Liver (tissue), 9 donors: Measurements from ENCODE around the gene LTK. TPM values are rescaled to one million over a fixed set of nuclear protein-coding genes. Genes with fewer than 3 reads are reported as not detected.

Experiments used
- DNase-seq: peaks from one replicate; pipeline ENCODE4 v3.0.0-alpha.2; 2017; ENCODE audit warnings: low spot score
- H3K27ac ChIP-seq, 2 donors: one replicate each; pipeline ENCODE4 v1.7.0; 2013; ENCODE audit warnings: inconsistent platforms in 2 of 2, low read length in 2 of 2, control low read depth in 1 of 2, low read depth in 1 of 2, mild to moderate bottlenecking in 1 of 2
- H3K27me3 ChIP-seq, 4 donors: one replicate each; pipeline versions ENCODE4 v1.6.1 to v1.7.0; 2013; ENCODE audit warnings: low read length in 3 of 4, inconsistent platforms in 1 of 4, mild to moderate bottlenecking in 1 of 4, moderate library complexity in 1 of 4; ENCODE audit not compliant: control insufficient read depth in 4 of 4, insufficient read depth in 4 of 4
- H3K36me3 ChIP-seq, 4 donors: one replicate each; pipeline versions ENCODE4 v1.6.1 to v1.7.0; 2013; ENCODE audit warnings: low read length in 3 of 4, mild to moderate bottlenecking in 3 of 4, low read depth in 1 of 4, moderate library complexity in 1 of 4; ENCODE audit not compliant: control insufficient read depth in 4 of 4, insufficient read depth in 3 of 4
- H3K4me1 ChIP-seq, 4 donors: one replicate each; pipeline versions ENCODE4 v1.6.1 to v1.7.0; 2013; ENCODE audit warnings: low read length in 3 of 4, mild to moderate bottlenecking in 3 of 4, moderate library complexity in 1 of 4; ENCODE audit not compliant: control insufficient read depth in 4 of 4, insufficient read depth in 4 of 4
- H3K4me3 ChIP-seq, 3 donors: one replicate each; pipeline versions ENCODE4 v1.6.1 to v1.7.0; 2013; ENCODE audit warnings: low read length in 3 of 3, control low read depth in 1 of 3, low read depth in 1 of 3, mild to moderate bottlenecking in 1 of 3
- H3K9ac ChIP-seq, 2 donors: one replicate each; pipeline ENCODE4 v1.7.0; 2013; ENCODE audit warnings: low read length in 2 of 2, mild to moderate bottlenecking in 2 of 2, moderate library complexity in 2 of 2, control low read depth in 1 of 2, low read depth in 1 of 2
- H3K9me3 ChIP-seq, 4 donors: one replicate each; pipeline versions ENCODE4 v1.6.1 to v1.7.0; 2013; ENCODE audit warnings: low read length in 3 of 4; ENCODE audit not compliant: control insufficient read depth in 4 of 4
- ATF3 ChIP-seq: IDR thresholded peaks from 2 replicates; pipeline ENCODE4 v1.6.1; 2016; ENCODE audit warnings: antibody characterized with exemption
- CTCF ChIP-seq: fragments of 150-350 bp; IDR thresholded peaks from 2 replicates; pipeline ENCODE4 v1.5.1; 2017; ENCODE audit warnings: improper control_type of control experiment, low read depth, low read length; ENCODE audit not compliant: missing input control
- EGR1 ChIP-seq, 2 donors: IDR thresholded peaks; 2 replicates each; pipeline ENCODE4 v1.6.1; 2016 to 2018; ENCODE audit warnings: antibody characterized with exemption in 2 of 2, low read depth in 2 of 2
- FOXA1 ChIP-seq: IDR thresholded peaks from 2 replicates; pipeline ENCODE4 v1.6.1; 2016; ENCODE audit warnings: antibody characterized with exemption
- FOXA2 ChIP-seq: IDR thresholded peaks from 2 replicates; pipeline ENCODE4 v1.6.1; 2016; ENCODE audit warnings: antibody characterized with exemption
- GABPA ChIP-seq, 2 donors: IDR thresholded peaks in 1 of 2; conservative IDR thresholded peaks in 1 of 2; 2 replicates each; pipeline ENCODE4 v1.6.1; 2016; ENCODE audit warnings: antibody characterized with exemption in 2 of 2, mild to moderate bottlenecking in 1 of 2, moderate library complexity in 1 of 2
- HNF4A ChIP-seq, 2 donors: conservative IDR thresholded peaks; 2 replicates each; pipeline ENCODE4 v1.6.1; 2016; ENCODE audit warnings: antibody characterized with exemption in 2 of 2, mild to moderate bottlenecking in 2 of 2
- HNF4G ChIP-seq: IDR thresholded peaks from 2 replicates; pipeline ENCODE4 v1.6.1; 2016; ENCODE audit warnings: antibody characterized with exemption
- JUND ChIP-seq, 2 donors: IDR thresholded peaks; 2 replicates each; pipeline ENCODE4 v1.6.1; 2016; ENCODE audit warnings: antibody characterized with exemption in 2 of 2
- MAX ChIP-seq: IDR thresholded peaks from 2 replicates; pipeline ENCODE4 v1.6.1; 2016; ENCODE audit warnings: antibody characterized with exemption
- NR2F2 ChIP-seq: IDR thresholded peaks from 2 replicates; pipeline ENCODE4 v1.6.1; 2016; ENCODE audit warnings: antibody characterized with exemption
- RAD21 ChIP-seq, 2 donors: IDR thresholded peaks; 2 replicates each; pipeline ENCODE4 v1.6.1; 2016; ENCODE audit warnings: antibody characterized with exemption in 2 of 2, mild to moderate bottlenecking in 2 of 2
- RXRA ChIP-seq, 2 donors: IDR thresholded peaks; 2 replicates each; pipeline ENCODE4 v1.6.1; 2017 to 2018; ENCODE audit warnings: antibody characterized with exemption in 2 of 2, mild to moderate bottlenecking in 1 of 2
- SP1 ChIP-seq: IDR thresholded peaks from 2 replicates; pipeline ENCODE4 v1.6.1; 2018; ENCODE audit warnings: antibody characterized with exemption, mild to moderate bottlenecking
- TAF1 ChIP-seq: conservative IDR thresholded peaks from 2 replicates; pipeline ENCODE4 v1.6.1; 2016; ENCODE audit warnings: antibody characterized with exemption, mild to moderate bottlenecking
- YY1 ChIP-seq: IDR thresholded peaks from 2 replicates; pipeline ENCODE4 v1.6.1; 2016; ENCODE audit warnings: antibody characterized with exemption, mild to moderate bottlenecking
- ZBTB33 ChIP-seq: IDR thresholded peaks from 2 replicates; pipeline ENCODE4 v1.6.1; 2016; ENCODE audit warnings: antibody characterized with exemption
- WGBS: extraction: QIAGEN DNeasy Blood & Tissue Kit; methylation state at CpG from one replicate; pipeline ENCODE4 v1.1.7; 2013; 5-methylcytosine and 5-hydroxymethylcytosine counted together
- polyA plus RNA-seq, 2 donors: library from polyadenylated mRNA; stranded (reverse) in 1 of 2; unstranded in 1 of 2; fragments of 200-250 nt in 1 of 2; fragments of >200 nt in 1 of 2; fragmentation: Nextera tagmentation in 1 of 2; extraction: Ambion mirVana in 1 of 2; gene quantifications; one replicate each; pipeline versions ENCODE4 v1.2.1 to v1.2.3, GENCODE V29; 2013 to 2015
- total RNA-seq, 2 donors: library from RNA; depleted of rRNA; stranded (reverse); fragments of >200 nt; gene quantifications; one replicate each; pipeline ENCODE4 v1.2.3, GENCODE V29; 2014
- TF ChIP-seq, protein P1 (sequence below): IDR thresholded peaks from 2 replicates; pipeline ENCODE4 v1.6.1; 2016; ENCODE audit warnings: antibody characterized with exemption, mild to moderate bottlenecking
- donor health status: healthy.
- donor health status: healthy.
- donor health status: healthy.
- donor health status: healthy.
- donor health status: healthy.

LTK gene
- total and polyA plus RNA-seq, 4 donors: 0.86 to 3.0 (median 2.0) TPM

GRCh38 chr15:41491889-41492288, 21.7 kb downstream of the LTK start:
- Histone ChIP-seq H3K27ac (no peak overlapping the region), H3K4me3 (no peak overlapping the region), H3K4me1 (peaks cover 16 to 40% (median 31%) of the 10 kb centered on the region in 4 donors), H3K9me3 (no peaks in the 10 kb centered on the region), H3K36me3 (no peaks in the 10 kb centered on the region), H3K9ac (no peak overlapping the region), H3K27me3 (no peaks in the 10 kb centered on the region)
- 89% methylated on average over 4 of the region's 4 CpGs for WGBS
- TF ChIP-seq HNF4G (no peak), ZBTB33 (no peak), RXRA (IDR thresholded peaks at IDR 0.05) (no peak), RAD21 (IDR thresholded peaks at IDR 0.05) (no peak), MAX (no peak), NR2F2 (no peak), FOXA1 (no peak), TAF1 (no peak), JUND (IDR thresholded peaks at IDR 0.05) (no peak), EGR1 (IDR thresholded peaks at IDR 0.05; ENCODE audit: low read depth in 2 of 2) (no peak), CTCF (no peak), SP1 (no peak), ATF3 (no peak), FOXA2 (no peak), HNF4A (conservative IDR thresholded peaks at IDR 0.05) (no peak), GABPA (IDR thresholded peaks at IDR 0.05 in 1 of 2, conservative IDR thresholded peaks at IDR 0.05 in 1 of 2) (no peak), YY1 (no peak)
- TF ChIP-seq, protein P1, sequence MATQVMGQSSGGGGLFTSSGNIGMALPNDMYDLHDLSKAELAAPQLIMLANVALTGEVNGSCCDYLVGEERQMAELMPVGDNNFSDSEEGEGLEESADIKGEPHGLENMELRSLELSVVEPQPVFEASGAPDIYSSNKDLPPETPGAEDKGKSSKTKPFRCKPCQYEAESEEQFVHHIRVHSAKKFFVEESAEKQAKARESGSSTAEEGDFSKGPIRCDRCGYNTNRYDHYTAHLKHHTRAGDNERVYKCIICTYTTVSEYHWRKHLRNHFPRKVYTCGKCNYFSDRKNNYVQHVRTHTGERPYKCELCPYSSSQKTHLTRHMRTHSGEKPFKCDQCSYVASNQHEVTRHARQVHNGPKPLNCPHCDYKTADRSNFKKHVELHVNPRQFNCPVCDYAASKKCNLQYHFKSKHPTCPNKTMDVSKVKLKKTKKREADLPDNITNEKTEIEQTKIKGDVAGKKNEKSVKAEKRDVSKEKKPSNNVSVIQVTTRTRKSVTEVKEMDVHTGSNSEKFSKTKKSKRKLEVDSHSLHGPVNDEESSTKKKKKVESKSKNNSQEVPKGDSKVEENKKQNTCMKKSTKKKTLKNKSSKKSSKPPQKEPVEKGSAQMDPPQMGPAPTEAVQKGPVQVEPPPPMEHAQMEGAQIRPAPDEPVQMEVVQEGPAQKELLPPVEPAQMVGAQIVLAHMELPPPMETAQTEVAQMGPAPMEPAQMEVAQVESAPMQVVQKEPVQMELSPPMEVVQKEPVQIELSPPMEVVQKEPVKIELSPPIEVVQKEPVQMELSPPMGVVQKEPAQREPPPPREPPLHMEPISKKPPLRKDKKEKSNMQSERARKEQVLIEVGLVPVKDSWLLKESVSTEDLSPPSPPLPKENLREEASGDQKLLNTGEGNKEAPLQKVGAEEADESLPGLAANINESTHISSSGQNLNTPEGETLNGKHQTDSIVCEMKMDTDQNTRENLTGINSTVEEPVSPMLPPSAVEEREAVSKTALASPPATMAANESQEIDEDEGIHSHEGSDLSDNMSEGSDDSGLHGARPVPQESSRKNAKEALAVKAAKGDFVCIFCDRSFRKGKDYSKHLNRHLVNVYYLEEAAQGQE: no peak
- DNase-seq: no peak
